WERI-Rb-1 (cell line): ENCODE results near the gene USP46.
A peak's percentile ranks its signal among the peaks of the same experiment; 100 is the strongest.

ENCODE experiments used
- DNase-seq: peaks from one replicate; pipeline ENCODE4 v3.0.0-alpha.2; 2020
- H3K27ac ChIP-seq: fragments of 250-450 bp; sonication (Bioruptor Pico); 2 replicates; pipeline ENCODE4 v1.5.1; 2020; ENCODE audit warnings: mild to moderate bottlenecking, moderate library complexity
- H3K27me3 ChIP-seq: fragments of 250-450 bp; sonication (Bioruptor Pico); 2 replicates; pipeline ENCODE4 v1.5.1; 2021; ENCODE audit warnings: mild to moderate bottlenecking, low read depth, moderate library complexity; ENCODE audit not compliant: insufficient read depth, severe bottlenecking
- H3K36me3 ChIP-seq: fragments of 250-450 bp; sonication (Bioruptor Pico); 2 replicates; pipeline ENCODE4 v1.5.1; 2020; ENCODE audit warnings: mild to moderate bottlenecking, moderate library complexity
- H3K4me3 ChIP-seq: 2 replicates; pipeline ENCODE4 v1.5.1; 2011; ENCODE audit warnings: low read depth, mild to moderate bottlenecking, control low read depth, low read length
- H3K9me3 ChIP-seq: fragments of 250-450 bp; sonication (Bioruptor Pico); 2 replicates; pipeline ENCODE4 v1.5.1; 2021; ENCODE audit warnings: mild to moderate bottlenecking, moderate library complexity; ENCODE audit not compliant: severe bottlenecking
- TF ChIP-seq, protein P1 (sequence below): IDR thresholded peaks from 2 replicates; pipeline ENCODE4 v1.5.1; 2011; ENCODE audit warnings: low read depth, mild to moderate bottlenecking, control low read depth, inconsistent platforms, low read length

USP46 gene

GRCh38 chr4:52551487-52551886, 107.6 kb downstream of the USP46 start:
- Histone ChIP-seq H3K4me3 (no peak overlapping the region), H3K9me3 (no peaks in the 10 kb centered on the region), H3K27ac (no peak overlapping the region), H3K36me3 (no peaks in the 10 kb centered on the region), H3K27me3 (peaks cover 67% of the 10 kb centered on the region)
- no peak for DNase-seq
- TF ChIP-seq, protein P1, sequence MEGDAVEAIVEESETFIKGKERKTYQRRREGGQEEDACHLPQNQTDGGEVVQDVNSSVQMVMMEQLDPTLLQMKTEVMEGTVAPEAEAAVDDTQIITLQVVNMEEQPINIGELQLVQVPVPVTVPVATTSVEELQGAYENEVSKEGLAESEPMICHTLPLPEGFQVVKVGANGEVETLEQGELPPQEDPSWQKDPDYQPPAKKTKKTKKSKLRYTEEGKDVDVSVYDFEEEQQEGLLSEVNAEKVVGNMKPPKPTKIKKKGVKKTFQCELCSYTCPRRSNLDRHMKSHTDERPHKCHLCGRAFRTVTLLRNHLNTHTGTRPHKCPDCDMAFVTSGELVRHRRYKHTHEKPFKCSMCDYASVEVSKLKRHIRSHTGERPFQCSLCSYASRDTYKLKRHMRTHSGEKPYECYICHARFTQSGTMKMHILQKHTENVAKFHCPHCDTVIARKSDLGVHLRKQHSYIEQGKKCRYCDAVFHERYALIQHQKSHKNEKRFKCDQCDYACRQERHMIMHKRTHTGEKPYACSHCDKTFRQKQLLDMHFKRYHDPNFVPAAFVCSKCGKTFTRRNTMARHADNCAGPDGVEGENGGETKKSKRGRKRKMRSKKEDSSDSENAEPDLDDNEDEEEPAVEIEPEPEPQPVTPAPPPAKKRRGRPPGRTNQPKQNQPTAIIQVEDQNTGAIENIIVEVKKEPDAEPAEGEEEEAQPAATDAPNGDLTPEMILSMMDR, result no peak

DNA sequence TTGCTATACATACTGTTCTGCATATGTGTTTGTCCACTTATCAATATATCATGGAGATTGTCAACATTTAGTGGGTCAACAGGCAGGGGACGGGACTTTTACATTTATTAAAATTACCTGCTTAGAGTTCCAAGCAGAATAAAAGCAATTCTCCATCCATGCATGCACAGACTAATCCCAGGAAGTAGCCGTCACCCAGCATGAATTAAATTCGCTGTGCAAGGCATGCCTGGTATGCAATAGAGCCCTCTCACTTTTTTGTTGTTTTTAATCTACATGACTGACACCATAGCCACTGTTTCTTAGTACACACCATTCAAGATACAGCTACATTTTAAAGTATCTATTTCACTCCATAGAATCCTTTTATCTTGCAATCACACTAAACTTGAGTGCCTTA, 108.9 kb downstream of the USP46 start:
- DNase-seq, result no peak
- TF ChIP-seq, protein P1, result no peak
- no peak overlapping the region for H3K27ac ChIP-seq
- no peaks in the 10 kb centered on the region for H3K36me3 ChIP-seq
- H3K4me3 ChIP-seq, result no peak overlapping the region
- H3K27me3 ChIP-seq, result peaks cover 65% of the 10 kb centered on the region
- no peaks in the 10 kb centered on the region for H3K9me3 ChIP-seq

DNA sequence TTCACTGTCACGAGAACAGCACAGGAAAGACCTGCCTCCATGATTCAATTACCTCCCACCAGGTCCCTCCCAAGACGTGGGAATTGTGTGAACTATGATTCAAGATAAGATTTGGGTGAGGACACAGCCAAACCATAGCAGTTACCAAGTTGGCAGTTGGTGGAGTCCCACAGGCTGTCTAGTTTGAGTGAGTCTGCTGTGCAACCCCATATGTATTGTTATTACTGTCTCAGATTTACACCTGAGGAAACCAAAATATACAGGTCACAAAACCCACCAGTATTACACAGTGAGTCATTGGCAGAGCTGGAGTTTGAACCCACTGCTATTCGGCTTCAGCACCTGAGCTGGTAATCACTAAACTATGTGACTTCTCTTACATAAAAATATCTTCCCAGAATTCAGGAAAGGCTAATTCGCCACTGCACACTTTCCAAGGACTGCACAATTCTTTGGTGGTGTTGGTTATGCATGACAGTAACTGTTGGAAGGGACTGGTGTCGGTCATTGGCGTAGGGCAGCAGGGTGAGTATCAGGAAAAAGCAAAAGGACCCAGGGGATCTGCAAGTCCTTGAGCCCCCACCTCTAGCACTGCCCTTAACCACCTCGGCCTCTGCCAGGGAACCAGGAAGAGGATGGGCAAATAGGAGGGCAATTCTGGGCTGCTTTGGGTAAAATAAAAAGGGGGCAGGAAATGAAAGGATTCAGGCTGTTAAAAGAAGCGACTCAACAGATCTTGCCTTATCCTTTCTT, 110.1 kb downstream of the USP46 start:
- Histone ChIP-seq H3K27me3 (peaks cover 58% of the 10 kb centered on the region), H3K9me3 (no peaks in the 10 kb centered on the region), H3K36me3 (no peaks in the 10 kb centered on the region), H3K27ac (no peak overlapping the region), H3K4me3 (no peak overlapping the region)
- TF ChIP-seq, protein P1, result no peak
- DNase-seq, result no peak

DNA sequence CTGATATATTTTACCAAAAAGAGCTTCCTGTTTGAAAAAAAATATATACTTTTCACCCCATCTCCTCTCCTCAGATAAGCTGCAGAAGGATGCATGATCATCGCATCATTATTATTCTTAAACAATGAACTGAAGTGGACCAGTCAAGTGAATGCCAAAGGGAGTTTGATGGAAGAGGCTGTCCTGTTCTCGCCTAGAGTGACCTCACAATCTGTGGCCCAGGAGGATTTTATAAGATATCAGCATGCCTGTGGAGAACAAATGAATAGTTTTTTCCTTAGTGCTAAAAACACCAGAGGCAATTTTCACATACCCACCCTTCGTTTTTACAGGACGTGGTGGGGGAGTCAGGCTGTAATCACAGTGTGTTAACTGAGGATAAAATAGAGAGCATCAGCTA, 112.7 kb downstream of the USP46 start:
- DNase-seq, result no peak
- Histone ChIP-seq H3K27me3 (peaks cover 41% of the 10 kb centered on the region), H3K9me3 (no peaks in the 10 kb centered on the region), H3K4me3 (no peak overlapping the region), H3K36me3 (no peaks in the 10 kb centered on the region), H3K27ac (no peak overlapping the region)
- TF ChIP-seq, protein P1, result no peak

GRCh38 chr4:52545099-52546069, 113.7 kb downstream of the USP46 start:
- H3K4me3 ChIP-seq, result no peak overlapping the region
- peak; percentile 46 for DNase-seq
- peaks cover 33% of the 10 kb centered on the region for H3K27me3 ChIP-seq
- H3K9me3 ChIP-seq, result no peaks in the 10 kb centered on the region
- no peak overlapping the region for H3K27ac ChIP-seq
- TF ChIP-seq, protein P1, result peak; percentile 89
- H3K36me3 ChIP-seq, result no peaks in the 10 kb centered on the region
